Lower leg skin (tissue), 3 donors: ENCODE data around the gene ZNF367.

ENCODE experiments used
- POLR2A ChIP-seq, 2 donors: fragments of 450-650 bp; IDR thresholded peaks; one replicate each; pipeline ENCODE4 v1.6.1; 2016 to 2017; ENCODE audit warnings: antibody characterized with exemption in 2 of 2, mild to moderate bottlenecking in 1 of 2, moderate library complexity in 1 of 2
- TF ChIP-seq, protein P1 (sequence below), 3 donors: fragments of 450-650 bp; IDR thresholded peaks; one replicate each; pipeline ENCODE4 v1.5.1; 2016; ENCODE audit warnings: antibody characterized with exemption in 3 of 3, mild to moderate bottlenecking in 3 of 3, moderate library complexity in 2 of 3

- TF ChIP-seq, protein P1, sequence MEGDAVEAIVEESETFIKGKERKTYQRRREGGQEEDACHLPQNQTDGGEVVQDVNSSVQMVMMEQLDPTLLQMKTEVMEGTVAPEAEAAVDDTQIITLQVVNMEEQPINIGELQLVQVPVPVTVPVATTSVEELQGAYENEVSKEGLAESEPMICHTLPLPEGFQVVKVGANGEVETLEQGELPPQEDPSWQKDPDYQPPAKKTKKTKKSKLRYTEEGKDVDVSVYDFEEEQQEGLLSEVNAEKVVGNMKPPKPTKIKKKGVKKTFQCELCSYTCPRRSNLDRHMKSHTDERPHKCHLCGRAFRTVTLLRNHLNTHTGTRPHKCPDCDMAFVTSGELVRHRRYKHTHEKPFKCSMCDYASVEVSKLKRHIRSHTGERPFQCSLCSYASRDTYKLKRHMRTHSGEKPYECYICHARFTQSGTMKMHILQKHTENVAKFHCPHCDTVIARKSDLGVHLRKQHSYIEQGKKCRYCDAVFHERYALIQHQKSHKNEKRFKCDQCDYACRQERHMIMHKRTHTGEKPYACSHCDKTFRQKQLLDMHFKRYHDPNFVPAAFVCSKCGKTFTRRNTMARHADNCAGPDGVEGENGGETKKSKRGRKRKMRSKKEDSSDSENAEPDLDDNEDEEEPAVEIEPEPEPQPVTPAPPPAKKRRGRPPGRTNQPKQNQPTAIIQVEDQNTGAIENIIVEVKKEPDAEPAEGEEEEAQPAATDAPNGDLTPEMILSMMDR (IDR thresholded peaks at IDR 0.05), result no peak
- TF ChIP-seq POLR2A (IDR thresholded peaks at IDR 0.05), result no peak
These were observed 38.7 kb downstream of the ZNF367 start for GRCh38 chr9:96379461-96379860.
